ENCODE data around the gene CCAR1.
"Not testable (repeated sequence)": the region's sequence is repeated elsewhere in the genome, so short reads cannot be mapped to it uniquely, and the experiment has no call there.

CCAR1 gene

GRCh38 chr10:68827592-68827959 is 106.5 kb downstream of the CCAR1 start:
- not testable (repeated sequence) for DNase-seq (ENCODE audit: low read depth in 2 of 2)

- not testable (repeated sequence) for DNase-seq (ENCODE audit: low read depth in 2 of 2)
Measured at GRCh38 chr10:68828083-68828601, 107.1 kb downstream of the CCAR1 start.

- DNase-seq (ENCODE audit: low read depth in 2 of 2), result no peak
Measured at GRCh38 chr10:68828833-68829232, 107.8 kb downstream of the CCAR1 start.

GRCh38 chr10:68829521-68829920 is 108.5 kb downstream of the CCAR1 start:
- DNase-seq (ENCODE audit: low read depth in 2 of 2), result no peak

GRCh38 chr10:68829952-68830351 is 108.9 kb downstream of the CCAR1 start:
- no peak for DNase-seq (ENCODE audit: low read depth in 2 of 2)

GRCh38 chr10:68831961-68832455 is 111.0 kb downstream of the CCAR1 start:
- DNase-seq (ENCODE audit: low read depth in 2 of 2), result no peak

- no peak for DNase-seq (ENCODE audit: low read depth in 2 of 2)
Measured at GRCh38 chr10:68832601-68833000, 111.6 kb downstream of the CCAR1 start.

GRCh38 chr10:68837626-68838322 is 116.7 kb downstream of the CCAR1 start:
- DNase-seq (ENCODE audit: low read depth in 2 of 2), result no peak

GRCh38 chr10:68840650-68841049 is 119.6 kb downstream of the CCAR1 start:
- not testable (repeated sequence) for DNase-seq (ENCODE audit: low read depth in 2 of 2)
